ENCODE results near the gene SFXN5.

- no peak for TF ChIP-seq CTCF (IDR thresholded peaks at IDR 0.05)
- no peak for TF ChIP-seq KAT7 (CRISPR knock-in tag; IDR thresholded peaks at IDR 0.05; ENCODE audit: borderline replicate concordance)
- no peak for TF ChIP-seq ZNF671 (CRISPR knock-in tag; IDR thresholded peaks at IDR 0.05)
These were observed 135.9 kb downstream of the SFXN5 start for GRCh38 chr2:72935611-72935957.
